HuH-7 (cell line): Measurements from ENCODE around the gene AMPD2.
A peak's percentile ranks its signal among the peaks of the same experiment; 100 is the strongest.

Experiments
- DNase-seq: peaks from one replicate; pipeline ENCODE4 v3.0.0; 2011; ENCODE audit warnings: low spot score

The AMPD2 gene

GRCh38 chr1:109617291-109617801 lies 2.3 kb upstream of the AMPD2 start:
- peak; percentile 43 for DNase-seq

GRCh38 chr1:109618661-109619575 lies 719 bp upstream of the AMPD2 start:
- DNase-seq: peak; percentile 42

GRCh38 chr1:109620401-109620791 lies 759 bp downstream of the AMPD2 start:
- DNase-seq: peak; percentile 70

- DNase-seq: peak; percentile 97
Observed at GRCh38 chr1:109620841-109621286, 1.2 kb downstream of the AMPD2 start.

- DNase-seq: no peak
Observed at GRCh38 chr1:109621379-109622136, 1.9 kb downstream of the AMPD2 start.

- DNase-seq: no peak
Observed at GRCh38 chr1:109622137-109622892, 2.7 kb downstream of the AMPD2 start.

GRCh38 chr1:109622895-109623294 lies 3.3 kb downstream of the AMPD2 start:
- no peak for DNase-seq

GRCh38 chr1:109623601-109624161 lies 4.0 kb downstream of the AMPD2 start:
- no peak for DNase-seq

- no peak for DNase-seq
Observed at GRCh38 chr1:109624201-109625010, 4.8 kb downstream of the AMPD2 start.

GRCh38 chr1:109625176-109625575 lies 5.5 kb downstream of the AMPD2 start:
- DNase-seq: no peak

- no peak for DNase-seq
Observed at GRCh38 chr1:109625601-109626560, 6.2 kb downstream of the AMPD2 start.

- no peak for DNase-seq
Observed at GRCh38 chr1:109626682-109627408, 7.2 kb downstream of the AMPD2 start.

- DNase-seq: no peak
Observed at GRCh38 chr1:109627692-109628399, 8.2 kb downstream of the AMPD2 start.

GRCh38 chr1:109628540-109629321 lies 9.1 kb downstream of the AMPD2 start:
- DNase-seq: no peak

GRCh38 chr1:109629372-109630030 lies 9.9 kb downstream of the AMPD2 start:
- no peak for DNase-seq

GRCh38 chr1:109630081-109630897 lies 10.7 kb downstream of the AMPD2 start:
- peak; percentile 56 for DNase-seq
